Fibroblast of lung (primary cell): ENCODE results near the gene CMTM4.
"Not testable (repeated sequence)": the region's sequence is repeated elsewhere in the genome, so short reads cannot be mapped to it uniquely, and the experiment has no call there.

Source experiments
- EZH2 ChIP-seq: IDR thresholded peaks from 2 replicates; pipeline ENCODE4 v1.5.1; 2012; ENCODE audit warnings: low read length, control low read depth, mild to moderate bottlenecking; ENCODE audit errors: missing control alignments
- TF ChIP-seq, protein P1 (sequence below), 2 donors: IDR thresholded peaks in 1 of 2; conservative IDR thresholded peaks in 1 of 2; 1 replicate in 1 of 2; 2 replicates in 1 of 2; pipeline ENCODE4 v1.5.1; 2011 to 2012; ENCODE audit warnings: low read length in 2 of 2, control low read depth in 1 of 2, inconsistent platforms in 1 of 2, low read depth in 1 of 2, mild to moderate bottlenecking in 1 of 2

DNA sequence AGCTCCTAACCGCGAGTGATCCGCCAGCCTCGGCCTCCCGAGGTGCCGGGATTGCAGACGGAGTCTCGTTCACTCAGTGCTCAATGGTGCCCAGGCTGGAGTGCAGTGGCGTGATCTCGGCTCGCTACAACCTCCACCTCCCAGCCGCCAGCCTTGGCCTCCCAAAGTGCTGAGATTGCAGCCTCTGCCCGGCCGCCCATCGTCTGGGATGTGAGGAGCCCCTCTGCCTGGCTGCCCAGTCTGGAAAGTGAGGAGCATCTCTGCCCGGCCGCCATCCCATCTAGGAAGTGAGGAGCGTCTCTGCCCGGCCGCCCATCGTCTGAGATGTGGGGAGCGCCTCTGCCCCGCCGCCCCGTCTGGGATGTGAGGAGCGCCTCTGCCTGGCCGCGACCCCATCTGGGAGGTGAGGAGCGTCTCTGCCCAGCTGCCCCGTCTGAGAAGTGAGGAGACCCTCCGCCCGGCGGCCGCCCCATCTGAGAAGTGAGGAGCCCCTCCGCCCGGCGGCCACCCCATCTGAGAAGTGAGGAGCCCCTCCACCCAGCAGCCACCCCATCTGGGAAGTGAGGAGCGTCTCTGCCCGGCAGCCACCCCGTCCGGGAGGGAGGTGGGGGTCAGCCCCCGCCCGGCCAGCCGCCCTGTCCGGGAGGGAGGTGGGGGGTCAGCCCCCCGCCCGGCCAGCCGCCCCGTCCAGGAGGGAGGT lies 65.8 kb downstream of the CMTM4 start:
- TF ChIP-seq, protein P1, sequence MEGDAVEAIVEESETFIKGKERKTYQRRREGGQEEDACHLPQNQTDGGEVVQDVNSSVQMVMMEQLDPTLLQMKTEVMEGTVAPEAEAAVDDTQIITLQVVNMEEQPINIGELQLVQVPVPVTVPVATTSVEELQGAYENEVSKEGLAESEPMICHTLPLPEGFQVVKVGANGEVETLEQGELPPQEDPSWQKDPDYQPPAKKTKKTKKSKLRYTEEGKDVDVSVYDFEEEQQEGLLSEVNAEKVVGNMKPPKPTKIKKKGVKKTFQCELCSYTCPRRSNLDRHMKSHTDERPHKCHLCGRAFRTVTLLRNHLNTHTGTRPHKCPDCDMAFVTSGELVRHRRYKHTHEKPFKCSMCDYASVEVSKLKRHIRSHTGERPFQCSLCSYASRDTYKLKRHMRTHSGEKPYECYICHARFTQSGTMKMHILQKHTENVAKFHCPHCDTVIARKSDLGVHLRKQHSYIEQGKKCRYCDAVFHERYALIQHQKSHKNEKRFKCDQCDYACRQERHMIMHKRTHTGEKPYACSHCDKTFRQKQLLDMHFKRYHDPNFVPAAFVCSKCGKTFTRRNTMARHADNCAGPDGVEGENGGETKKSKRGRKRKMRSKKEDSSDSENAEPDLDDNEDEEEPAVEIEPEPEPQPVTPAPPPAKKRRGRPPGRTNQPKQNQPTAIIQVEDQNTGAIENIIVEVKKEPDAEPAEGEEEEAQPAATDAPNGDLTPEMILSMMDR (conservative IDR thresholded peaks at IDR 0.05 in 1 of 2, IDR thresholded peaks at IDR 0.05 in 1 of 2; ENCODE audit: low read depth in 1 of 2, low read length in 2 of 2): not testable (repeated sequence)
- not testable (repeated sequence) for TF ChIP-seq EZH2
